GM21447 (cell line): Measurements from ENCODE around the gene GNAZ.

ENCODE experiments used
- ATAC-seq: cut with Tn5 transposase; IDR thresholded peaks from one replicate; pipeline ENCODE4 v1.9.1; 2021; ENCODE audit not compliant: unreplicated experiment

Gene GNAZ

DNA sequence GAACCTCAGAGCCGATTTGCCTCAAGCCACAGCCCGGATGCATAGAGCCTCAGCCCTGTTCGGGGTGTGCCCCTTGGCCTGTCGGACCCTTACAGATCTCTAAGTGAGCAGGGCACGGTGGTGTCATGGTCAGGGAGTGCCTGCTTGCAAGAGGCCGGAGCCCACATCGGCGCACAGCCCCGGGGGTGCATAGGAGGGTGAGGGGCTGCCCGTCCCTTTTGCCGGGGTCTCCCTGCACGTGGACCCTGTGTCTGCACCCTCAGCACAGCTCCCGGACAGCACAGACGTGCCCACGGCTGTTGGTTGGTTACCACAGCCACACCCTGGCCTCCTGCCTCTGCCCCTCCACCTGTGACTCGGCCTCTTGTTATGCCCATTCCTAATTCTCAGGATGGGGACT is 81.5 kb downstream of the GNAZ start:
- ATAC-seq, result no peak

DNA sequence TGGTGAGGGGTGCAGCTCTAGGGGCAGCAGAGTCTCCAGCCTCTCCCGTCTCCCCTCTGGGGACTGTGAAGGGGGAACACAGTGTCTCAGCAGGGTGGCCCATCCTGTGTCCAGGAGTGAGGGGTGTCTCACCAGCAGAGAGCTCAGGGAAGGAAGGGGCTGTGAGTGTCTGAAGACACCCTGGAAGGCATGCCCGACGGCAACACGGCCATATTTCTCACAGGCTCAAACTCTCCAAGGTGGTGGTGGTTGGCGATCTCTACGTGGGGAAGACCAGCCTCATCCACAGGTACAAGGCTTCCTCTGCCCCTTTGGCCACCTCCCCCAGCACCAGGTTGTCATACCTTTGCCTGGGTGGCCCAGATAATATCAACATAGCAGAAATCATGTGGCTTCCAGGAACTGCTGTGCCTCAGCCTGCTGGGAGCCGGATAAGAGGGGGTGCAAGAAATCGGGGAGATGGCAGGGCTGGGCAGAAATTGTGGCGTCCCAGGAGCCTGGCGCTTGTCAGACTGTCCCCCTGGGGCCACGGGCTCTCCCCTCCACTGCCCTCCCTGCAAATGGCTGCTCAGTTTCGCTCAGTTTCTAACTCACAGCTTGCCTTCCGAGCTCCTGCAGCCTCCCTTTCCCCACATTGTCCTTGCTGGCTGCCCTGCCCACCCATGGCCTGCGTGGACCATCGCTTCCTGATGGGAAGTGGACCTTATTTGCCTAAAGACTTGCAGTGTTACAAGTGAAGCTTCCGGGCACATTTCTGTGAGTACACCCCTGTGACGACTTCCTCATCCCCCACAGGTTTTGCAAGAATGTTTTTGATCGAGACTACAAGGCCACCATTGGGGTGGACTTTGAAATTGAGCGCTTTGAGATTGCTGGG is 82.2 kb downstream of the GNAZ start:
- ATAC-seq, result no peak

DNA sequence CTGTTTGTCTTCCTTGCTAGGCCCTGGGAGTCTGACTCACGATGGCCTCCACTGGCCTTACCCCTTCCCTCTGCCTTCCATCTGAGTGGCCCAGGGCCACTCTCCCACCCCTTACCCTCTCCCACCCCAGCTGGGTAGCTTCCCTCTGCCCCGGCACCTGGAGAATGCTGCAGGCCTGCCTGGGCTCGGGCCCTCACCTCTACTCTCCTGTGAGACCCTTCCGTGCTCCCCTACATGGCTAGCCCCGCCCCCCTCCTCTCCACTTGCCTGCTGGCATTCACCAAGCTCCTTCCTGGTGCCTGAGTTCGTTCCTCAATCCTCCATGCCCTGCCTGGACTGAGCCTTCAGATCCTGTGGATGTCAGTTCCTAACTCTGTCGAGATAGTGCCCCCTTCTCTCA is 83.7 kb downstream of the GNAZ start:
- no peak for ATAC-seq

DNA sequence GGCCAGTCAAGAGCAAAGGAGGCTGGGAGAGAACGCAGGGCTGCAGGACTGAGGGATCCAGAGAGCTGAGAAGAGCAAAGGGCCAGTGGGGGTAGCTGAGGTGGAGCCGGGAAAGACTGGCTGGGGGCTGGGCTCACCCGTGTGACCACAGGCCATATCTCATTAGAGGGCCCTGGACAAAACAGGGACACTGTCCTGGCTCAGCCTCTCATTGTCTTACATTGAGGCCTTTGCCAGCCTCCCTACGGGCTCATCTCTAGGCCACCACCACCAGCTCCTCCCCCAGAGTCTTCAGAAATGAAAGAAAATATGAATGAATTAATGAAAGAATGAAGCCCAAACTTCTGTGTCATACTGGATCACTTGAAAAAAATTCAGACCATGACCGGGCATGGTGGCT is 84.1 kb downstream of the GNAZ start:
- ATAC-seq, result no peak

DNA sequence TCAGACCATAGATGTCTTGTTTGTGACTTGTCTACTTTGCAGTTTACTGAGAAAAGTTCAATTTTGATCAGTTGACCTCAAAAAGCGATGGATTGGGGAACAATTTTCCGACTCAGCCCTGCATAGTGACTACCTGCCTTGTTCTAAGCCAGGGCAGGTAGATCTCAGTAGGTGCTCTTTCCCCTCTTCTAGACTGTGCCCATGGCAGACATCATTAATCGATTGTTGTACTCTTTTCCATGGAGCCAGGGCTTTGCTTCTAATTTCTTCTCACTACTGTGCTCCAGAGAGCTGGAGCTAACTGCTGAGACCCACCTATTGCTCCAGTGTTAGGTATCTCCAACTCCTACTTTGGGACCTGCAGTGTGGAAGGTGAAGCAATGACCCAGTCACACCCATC is 84.8 kb downstream of the GNAZ start:
- ATAC-seq, result no peak

DNA sequence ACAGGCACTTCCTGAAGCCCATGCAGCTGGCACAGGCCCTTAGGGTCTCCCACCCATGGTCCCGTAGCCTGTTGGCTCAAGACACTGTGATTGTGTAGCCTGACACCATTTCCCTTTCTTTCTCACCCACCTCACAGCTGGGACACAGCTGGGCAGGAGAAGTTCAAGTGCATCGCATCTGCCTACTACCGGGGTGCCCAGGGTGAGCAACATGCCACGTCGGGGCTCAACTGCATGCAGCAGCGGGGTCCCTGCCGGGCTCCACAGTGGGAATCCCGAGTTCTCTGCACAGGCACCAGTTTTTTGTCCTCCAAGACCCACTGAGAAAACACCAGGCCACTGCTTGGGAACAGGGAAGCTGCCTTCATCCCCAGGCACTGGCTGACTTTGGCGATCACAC is 85.5 kb downstream of the GNAZ start:
- no peak for ATAC-seq

DNA sequence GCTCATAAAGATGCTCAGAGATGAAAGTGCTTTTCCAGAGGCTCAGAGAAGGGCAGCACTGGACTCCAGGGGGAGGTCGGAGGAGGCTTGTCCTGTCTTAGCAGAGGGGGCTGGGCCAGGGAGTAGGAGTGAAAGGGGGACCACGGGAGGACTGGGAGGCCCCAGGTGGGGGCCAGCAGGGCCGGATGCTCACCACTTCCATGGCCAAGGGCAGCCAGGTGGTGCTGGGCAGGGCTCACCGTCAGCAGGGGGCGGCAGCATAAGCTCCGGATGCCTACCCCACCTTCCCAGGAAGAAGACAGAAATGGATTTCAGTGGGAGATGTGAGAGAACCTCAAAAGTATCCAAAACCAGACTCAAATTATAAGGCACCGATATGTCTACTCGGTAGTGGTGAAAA is 86.0 kb downstream of the GNAZ start:
- no peak for ATAC-seq

DNA sequence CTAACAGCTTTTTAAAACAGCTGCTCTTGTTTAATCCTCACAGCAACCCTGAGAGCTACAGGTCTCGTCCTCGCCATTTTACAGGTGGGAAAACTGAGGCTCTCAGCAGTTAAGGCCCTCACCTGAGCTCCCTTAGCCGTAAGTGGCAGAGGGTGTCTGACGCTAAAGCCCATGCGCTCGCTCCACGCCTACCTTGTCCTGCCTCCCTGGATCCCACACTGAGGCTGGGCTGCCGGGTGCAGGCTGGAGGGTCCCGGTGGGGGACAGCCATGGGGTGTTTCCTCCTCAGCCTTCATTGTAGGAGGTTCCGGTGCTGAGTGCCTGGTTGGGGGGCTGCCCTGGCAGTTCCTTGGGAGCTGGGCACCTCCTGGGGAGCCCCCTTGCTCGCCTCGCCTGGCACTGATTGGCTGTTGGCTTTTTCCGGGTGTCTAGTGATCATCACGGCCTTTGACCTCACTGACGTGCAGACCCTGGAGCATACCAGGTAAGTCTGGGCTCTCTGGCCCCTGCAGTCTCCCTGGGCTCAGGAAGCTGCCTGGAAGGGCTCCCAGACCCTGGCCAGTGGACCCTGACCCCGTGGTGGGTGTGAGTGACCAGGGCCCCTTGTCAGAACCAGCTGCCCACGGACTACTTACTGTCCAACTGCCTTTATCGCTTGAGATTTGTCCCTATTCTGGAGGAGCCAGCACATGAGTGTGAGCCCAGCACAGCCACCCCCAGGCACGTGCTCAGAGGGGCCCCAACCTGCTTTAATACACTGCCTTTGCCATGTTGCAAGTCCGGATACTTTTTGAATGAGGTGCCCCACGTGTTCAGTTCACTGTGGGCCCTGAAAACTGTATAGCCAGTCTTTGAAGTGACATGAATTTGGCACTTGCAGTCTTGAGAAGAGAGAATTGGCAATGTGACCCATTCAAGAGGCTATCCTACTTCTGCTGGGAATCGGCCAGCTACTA is 87.5 kb downstream of the GNAZ start:
- ATAC-seq, result no peak

DNA sequence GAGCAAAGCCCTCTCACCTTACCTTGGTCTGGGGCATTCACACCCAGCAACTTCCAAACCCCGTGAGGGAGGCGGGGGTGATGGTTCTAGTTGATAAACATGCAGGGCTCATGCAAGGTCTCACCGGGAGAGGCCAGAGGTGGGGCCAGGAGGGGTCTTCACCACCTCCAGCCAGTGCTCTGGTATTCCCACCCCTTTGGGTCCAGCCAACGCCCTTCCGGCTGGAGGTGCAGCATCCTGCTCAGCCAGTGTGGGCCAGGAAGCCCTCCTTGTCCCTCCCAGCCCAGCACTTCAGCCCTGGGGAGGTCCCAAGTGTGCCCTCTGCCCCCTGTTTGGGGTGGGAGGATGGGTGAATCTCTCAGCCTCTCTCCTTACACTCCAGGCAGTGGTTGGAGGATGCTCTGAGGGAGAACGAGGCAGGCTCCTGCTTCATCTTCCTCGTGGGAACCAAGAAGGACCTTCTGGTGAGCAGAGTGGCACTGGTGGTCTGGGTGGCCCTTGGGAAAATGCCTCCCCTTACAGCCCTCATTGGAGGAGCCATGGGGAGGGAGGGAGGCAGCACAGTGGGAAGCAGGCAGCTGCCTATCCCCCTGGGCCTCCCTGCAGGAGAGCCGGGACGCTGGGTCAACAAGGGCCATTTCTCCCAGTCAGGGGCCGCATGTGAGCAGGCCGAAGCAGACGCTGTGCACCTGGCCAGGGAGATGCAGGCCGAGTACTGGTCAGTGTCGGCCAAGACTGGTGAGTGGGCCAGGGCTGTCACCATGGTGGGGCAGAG is 88.4 kb downstream of the GNAZ start:
- ATAC-seq, result no peak

DNA sequence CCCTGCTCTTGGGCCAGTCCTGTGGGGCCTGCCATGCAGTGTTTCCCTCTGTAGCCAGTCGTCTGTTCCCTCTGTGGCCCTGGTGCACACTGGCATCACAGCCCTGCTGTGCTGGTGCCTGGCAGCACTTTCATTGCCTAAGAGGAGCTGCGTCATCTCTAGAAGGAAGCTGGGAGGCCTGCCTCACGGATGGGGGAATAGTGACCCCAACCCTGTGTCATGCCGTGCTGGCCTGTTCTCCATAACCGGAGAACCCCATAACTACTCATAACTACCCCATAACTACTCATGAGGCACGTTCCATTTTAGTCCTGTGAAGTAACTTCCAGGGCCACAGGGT is 88.9 kb downstream of the GNAZ start:
- no peak for ATAC-seq

DNA sequence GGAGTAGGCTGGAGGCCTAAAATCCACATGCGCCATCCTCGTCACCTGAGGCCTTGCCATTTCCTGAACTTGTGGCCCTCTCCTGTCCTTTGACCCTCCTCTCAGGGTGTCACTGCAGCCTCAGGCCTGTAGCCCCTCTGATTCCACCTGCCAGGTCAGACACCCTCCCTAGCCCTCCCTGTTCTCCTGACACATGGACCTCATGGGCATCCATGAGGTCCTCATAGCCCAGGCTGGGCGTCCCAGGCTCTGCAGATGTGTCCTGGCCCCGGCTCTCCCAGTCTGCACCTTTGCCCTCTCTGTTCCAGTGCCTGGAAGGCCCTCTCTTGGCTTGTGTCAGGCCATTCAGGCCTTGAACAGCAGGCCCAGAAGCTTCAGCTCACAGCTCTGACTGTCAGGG is 90.7 kb downstream of the GNAZ start:
- no peak for ATAC-seq

DNA sequence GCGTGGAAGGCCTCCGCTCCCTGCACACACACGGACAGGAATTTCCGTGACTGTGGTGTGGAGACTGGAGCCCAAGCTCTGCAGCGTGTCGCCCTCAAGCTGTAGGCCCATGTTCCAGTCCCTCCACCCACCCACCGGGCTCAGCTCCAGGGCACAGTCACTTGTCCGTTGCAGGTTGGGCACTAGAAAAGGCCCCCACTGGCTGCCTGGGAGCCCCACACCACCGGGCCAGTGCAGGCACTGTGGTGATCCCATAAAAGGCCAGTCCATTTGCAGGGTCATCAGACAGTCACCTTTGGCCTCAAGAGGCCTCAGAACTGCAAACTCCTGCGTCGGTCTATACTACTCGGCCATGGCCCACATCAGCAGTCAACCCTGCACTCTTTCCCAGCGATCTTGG is 91.3 kb downstream of the GNAZ start:
- ATAC-seq, result no peak

DNA sequence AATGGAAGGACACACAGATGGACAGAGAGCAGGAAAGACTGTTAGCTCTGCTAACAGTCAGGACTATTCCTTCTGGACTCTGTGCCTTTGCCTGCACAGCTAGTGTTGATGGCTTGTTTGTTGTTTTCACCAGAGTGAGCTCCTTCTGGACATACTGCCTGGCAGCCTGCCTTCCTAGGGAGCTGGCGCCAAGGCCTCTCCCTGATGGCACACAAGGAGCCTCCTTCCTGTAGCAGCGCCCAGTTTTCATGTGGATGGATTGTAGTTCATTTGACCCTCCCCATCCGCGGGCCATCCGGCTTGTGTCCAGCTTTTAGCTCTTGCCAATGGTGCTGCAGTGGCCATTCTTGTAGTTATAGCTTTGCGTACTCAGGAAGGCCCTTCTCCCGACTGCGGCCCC is 93.3 kb downstream of the GNAZ start:
- no peak for ATAC-seq

DNA sequence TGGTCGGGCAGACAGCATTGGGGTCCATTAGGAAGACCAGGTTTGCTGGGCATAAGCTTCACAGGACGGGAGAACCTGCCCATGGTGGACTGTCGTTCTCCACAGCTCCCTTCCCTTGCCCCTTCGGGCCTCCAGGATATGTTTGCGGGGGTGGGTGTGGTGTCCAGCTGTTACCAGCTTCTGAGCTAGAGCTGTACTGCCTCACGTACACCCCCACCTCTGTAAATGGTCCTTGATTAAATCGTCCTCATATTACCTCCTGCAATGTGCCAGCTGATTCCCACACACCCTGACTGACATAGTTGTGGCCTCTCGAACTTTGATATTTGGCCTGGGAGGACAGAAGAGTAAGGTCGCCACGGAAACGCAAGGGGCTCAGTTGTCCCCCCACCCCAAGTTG is 93.8 kb downstream of the GNAZ start:
- ATAC-seq, result no peak

DNA sequence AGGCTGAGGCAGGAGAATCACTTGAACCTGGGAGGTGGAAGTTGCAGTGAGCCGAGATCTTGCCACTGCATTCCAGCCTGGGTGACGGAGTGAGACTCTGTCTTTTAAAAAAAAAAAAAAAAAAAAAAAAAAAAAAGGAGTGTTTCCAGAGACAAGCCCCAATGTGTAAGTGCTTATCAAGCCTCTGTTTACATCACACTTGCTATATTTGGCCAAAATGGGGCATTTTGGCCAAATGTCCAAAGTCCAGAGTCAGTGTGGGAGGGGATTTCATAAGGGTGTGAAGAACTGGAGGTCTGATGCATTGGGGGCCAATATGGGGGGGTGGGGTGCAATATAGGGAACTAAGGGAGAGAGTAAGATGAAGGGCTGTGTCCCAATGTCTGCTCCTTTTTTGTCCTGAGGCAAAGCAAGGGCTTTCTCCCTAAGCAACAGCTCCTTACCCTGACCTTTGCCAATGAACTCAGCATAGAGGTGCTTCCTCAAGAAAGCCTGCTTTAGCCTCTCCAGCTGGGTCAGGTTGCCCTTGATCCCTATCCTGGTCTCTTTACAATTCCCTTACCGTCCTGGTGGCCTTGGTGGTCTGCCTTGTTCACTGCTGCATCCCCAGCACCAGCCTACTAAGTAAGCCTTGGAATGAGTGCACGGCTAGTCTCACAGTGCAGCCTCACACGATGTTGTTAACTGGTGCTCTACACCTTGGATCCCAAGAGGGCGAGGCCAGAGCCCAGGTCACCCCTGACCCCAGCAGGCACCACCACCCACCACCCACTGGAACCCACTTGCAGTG is 95.9 kb downstream of the GNAZ start:
- no peak for ATAC-seq

DNA sequence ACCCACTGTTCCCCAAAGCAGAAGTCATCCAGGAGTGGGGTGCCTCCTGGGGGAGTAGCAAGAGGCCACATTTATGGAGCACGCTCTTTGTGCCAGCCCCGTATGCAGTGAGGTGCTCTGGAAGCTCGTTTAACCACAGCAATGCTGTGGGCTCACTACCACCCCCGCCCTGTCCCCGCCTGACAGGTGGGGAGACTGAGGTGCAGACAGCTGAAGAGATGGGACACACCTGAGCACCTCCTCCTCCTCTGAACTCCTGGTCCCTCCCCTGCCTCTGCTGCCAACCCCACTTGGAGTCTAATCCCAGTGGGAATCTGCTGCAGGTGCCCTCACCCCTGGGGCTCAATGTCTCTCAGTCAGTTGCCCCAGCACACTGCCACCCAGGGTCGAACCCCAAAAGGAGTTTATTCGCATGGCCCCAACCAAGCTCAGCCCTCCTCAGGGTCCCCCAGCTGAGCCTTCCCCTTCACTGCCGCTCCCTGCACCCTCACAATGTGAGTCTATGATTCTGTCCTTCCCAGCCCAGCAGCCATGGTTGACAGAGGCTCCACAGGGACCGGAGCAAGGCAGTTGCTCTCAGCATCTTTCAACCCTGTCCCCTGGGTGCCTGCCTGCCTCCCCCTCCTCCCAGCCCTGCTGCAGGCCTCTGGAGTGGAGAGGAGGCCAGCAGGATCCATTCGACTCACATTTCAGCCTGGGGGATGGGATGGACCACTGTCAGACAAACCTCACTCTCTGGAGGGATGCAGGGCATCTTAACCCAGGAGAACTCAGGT is 96.7 kb downstream of the GNAZ start:
- no peak for ATAC-seq

DNA sequence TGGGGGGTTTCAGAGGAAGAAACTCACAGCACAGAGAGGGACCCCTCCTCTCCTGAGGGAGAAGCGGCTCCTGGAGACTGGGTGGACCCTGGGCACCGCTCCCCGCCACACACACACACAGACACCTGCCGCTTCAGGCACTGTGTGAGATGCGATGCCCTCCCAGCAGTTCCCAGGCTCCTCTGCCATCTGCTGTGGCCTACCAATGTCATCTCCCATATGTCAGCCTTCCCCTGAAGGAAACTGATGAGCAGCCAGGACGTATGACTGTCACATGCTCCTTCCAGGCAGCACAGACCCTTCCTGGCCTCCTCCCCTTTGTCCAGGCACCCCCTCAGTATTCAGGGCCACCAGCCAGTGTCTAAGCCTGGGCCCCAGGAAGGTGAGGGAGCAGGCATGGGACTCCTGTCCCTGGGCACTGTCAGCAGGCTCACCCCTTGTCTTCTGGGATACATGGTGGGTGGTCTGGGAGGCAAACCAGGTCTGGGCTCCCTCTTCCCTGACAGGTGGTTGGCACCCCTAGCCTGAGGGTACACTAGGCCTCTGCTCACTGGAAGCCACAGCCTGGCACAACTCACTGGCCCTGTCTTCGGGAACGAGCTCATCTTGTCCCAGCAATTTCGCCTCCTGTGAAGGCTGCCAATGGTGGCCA is 98.2 kb downstream of the GNAZ start:
- no peak for ATAC-seq

DNA sequence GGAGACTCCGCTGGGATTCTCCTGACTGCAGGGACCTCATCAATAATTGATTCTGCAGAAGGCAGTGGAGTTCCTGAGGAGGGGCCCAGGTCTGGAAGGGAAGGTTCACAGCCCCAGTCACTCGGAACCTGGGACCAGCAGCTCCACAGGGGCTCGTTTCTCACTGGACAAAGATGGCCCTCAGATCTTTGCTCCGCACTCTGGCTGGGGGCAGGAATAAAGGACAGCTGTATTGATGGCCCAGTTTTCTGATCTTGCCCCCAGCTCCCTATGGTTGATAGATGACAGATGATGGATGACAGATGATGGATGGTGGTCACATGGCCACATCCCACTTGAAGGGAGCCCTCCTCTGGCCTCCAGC is 98.7 kb downstream of the GNAZ start:
- ATAC-seq, result no peak
